Tibial nerve (tissue), 4 donors: ENCODE measurements around the gene MCC.

Experiments
- EP300 ChIP-seq, 2 donors: sonication (generic); formaldehyde crosslinking; IDR thresholded peaks; one replicate each; pipeline ENCODE4 v1.6.1; 2017; ENCODE audit warnings: antibody characterized with exemption in 2 of 2, mild to moderate bottlenecking in 1 of 2
- POLR2A ChIP-seq, 2 donors: fragments of 450-650 bp; IDR thresholded peaks; one replicate each; pipeline ENCODE4 v1.6.1; 2017; ENCODE audit warnings: antibody characterized with exemption in 2 of 2, mild to moderate bottlenecking in 2 of 2, moderate library complexity in 2 of 2
- TF ChIP-seq, protein P1 (sequence below), 5 experiments: fragments of 200-600 bp in 3 of 5; fragments of 450-650 bp in 2 of 5; sonication (generic) in 3 of 5; IDR thresholded peaks; one replicate each; pipeline ENCODE4 v1.5.1; 2016 to 2019; ENCODE audit warnings: antibody characterized with exemption in 5 of 5, mild to moderate bottlenecking in 3 of 5, moderate library complexity in 2 of 5

DNA sequence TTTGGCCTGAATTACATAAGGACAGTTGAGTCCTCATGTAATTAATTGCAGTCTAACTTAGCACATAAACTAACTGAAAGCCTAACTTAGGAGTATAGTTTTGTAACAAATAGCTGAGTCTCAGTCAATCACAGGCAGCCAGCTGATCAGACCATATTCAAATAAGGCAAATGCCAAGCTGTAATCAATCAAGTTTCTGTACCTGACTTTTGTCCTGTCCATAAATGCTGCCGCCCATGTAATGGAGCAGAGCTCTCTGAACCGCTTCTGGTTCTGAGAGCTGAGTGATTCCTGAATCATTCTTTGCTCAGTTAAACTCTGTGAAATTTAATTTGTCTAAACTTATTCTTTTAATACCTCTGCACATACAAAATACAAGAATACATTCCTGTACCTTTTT is 158.3 kb downstream of the MCC start:
- TF ChIP-seq, protein P1, sequence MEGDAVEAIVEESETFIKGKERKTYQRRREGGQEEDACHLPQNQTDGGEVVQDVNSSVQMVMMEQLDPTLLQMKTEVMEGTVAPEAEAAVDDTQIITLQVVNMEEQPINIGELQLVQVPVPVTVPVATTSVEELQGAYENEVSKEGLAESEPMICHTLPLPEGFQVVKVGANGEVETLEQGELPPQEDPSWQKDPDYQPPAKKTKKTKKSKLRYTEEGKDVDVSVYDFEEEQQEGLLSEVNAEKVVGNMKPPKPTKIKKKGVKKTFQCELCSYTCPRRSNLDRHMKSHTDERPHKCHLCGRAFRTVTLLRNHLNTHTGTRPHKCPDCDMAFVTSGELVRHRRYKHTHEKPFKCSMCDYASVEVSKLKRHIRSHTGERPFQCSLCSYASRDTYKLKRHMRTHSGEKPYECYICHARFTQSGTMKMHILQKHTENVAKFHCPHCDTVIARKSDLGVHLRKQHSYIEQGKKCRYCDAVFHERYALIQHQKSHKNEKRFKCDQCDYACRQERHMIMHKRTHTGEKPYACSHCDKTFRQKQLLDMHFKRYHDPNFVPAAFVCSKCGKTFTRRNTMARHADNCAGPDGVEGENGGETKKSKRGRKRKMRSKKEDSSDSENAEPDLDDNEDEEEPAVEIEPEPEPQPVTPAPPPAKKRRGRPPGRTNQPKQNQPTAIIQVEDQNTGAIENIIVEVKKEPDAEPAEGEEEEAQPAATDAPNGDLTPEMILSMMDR (IDR thresholded peaks at IDR 0.05) = no peak
- no peak for TF ChIP-seq POLR2A (IDR thresholded peaks at IDR 0.05)
- TF ChIP-seq EP300 (IDR thresholded peaks at IDR 0.05) = no peak
